GM12873 (cell line): ENCODE data around the gene PDIA5.

Experiments
- TF ChIP-seq, protein P1 (sequence below): IDR thresholded peaks from 2 replicates; pipeline ENCODE4 v1.5.1; 2012; ENCODE audit warnings: low read depth, mild to moderate bottlenecking, moderate library complexity, low read length, control low read depth; ENCODE audit not compliant: insufficient read depth; ENCODE audit errors: missing control alignments

The PDIA5 gene

DNA sequence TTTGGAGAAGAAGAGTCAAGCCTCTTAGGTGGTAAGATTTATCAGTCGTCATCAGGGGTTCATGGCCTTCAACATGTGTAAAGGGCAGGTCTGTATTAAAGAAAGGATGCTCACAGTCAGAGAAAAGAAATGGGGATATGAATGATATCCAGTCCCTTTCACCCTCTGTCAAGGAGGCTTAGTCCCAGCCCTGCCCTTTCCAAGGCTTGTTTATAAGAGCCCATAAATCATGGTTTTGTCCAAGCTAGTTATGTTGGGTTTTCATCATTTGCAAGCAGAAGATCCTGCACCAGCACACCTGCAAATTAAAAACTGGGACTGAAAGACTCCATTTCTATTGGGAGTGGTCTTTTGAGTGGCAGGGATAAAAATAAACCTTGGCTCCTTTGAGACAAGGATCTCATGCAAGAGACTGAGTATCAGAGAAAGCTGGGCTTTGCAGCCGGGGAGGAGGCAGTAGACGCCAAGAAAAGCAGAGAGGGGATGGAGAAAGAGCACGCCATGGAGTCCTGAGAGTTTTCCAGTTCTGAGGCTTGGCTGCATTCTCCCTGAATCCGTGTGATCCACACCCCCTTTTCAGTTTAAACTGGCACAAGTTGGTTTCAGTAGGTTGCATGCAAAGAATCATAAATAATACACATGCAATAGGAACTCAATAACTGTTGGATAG is 12.6 kb upstream of the PDIA5 start:
- TF ChIP-seq, protein P1, sequence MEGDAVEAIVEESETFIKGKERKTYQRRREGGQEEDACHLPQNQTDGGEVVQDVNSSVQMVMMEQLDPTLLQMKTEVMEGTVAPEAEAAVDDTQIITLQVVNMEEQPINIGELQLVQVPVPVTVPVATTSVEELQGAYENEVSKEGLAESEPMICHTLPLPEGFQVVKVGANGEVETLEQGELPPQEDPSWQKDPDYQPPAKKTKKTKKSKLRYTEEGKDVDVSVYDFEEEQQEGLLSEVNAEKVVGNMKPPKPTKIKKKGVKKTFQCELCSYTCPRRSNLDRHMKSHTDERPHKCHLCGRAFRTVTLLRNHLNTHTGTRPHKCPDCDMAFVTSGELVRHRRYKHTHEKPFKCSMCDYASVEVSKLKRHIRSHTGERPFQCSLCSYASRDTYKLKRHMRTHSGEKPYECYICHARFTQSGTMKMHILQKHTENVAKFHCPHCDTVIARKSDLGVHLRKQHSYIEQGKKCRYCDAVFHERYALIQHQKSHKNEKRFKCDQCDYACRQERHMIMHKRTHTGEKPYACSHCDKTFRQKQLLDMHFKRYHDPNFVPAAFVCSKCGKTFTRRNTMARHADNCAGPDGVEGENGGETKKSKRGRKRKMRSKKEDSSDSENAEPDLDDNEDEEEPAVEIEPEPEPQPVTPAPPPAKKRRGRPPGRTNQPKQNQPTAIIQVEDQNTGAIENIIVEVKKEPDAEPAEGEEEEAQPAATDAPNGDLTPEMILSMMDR, result no peak

- TF ChIP-seq, protein P1, result no peak
These were observed 11.9 kb upstream of the PDIA5 start for GRCh38 chr3:123054931-123055330.

DNA sequence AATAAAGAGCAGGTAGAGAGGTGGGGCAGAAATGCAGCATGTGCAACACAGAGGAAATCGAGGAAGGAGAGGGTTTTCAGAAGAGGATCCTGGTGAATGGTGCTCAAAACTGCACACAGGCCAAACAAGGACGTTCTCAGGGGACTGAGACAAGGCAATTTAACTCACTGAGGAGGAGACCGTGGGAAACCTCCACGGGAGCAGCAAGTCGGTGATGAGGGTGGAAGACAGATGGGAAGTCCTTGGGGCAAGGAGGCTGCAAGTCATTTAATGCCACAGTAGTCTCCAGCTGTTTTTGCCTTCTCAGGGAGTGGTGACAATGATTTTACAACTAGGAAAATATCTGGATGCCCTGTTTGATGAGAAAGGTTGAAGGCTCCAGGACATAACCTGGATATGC is 11.5 kb upstream of the PDIA5 start:
- TF ChIP-seq, protein P1, result no peak

DNA sequence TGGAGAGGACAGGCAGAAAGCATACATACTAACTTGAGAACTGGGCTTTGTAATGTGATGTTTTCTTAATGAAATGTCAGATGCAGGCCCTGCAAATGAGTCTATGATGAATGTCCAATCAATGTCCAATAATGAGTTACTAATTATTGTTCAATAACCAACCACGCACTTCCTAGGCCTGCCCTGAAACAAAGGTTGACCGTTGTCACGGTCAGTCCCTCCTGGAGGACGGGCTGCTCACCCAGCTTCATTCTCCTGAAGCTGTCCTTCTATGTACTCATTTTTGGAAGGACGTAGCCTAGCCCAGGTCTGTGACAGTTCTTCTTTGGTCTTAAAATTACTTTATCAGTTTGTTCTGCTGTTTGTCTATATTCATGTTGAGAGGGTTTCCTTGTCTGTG is 8.3 kb upstream of the PDIA5 start:
- TF ChIP-seq, protein P1, result no peak

DNA sequence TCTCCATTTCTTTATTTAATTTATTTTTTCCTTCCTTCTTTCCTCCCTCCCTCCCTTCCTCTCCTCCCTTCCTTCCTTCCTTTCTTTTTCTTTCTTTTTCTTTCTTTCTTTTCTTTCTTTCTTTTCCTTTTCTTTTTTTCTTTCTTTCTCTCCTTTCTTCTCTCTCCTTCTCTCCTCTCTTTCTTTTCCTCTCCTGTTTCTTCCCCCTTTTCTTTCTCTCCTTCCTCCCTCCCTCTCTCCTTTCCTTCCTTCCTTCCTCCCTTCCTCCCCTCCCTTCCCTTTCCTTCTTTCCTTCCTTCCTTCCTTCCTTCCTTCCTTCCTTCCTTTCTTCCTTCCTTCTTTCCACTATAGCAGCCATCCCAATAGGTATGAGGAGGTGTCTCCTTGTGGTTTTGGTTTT is 6.8 kb upstream of the PDIA5 start:
- TF ChIP-seq, protein P1, result no peak

DNA sequence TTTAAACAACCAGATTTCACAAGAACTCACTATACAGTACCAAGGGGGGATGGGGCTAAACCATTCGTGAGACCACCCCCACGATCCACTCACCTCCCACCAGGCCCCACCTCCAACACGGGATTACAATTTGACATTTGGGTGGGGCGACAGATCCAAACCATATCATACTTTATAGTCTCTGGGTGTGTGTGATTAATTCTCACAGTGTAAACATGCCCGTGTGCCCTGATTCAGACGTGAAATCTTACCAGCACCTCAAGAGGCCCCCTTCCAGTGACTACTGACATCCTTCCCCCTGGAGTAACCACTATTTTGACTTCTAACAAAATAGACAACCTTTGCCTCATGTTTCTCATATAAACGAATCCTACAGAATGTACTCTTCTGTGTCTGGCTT is 5.0 kb upstream of the PDIA5 start:
- TF ChIP-seq, protein P1, result no peak

- TF ChIP-seq, protein P1, result no peak
These were observed 3.8 kb upstream of the PDIA5 start for GRCh38 chr3:123063034-123063433.
